Pons (tissue), 1 donor: ENCODE data around the gene PPP1R14B.

Experiments
- DNase-seq: peaks from one replicate; pipeline ENCODE4 v3.0.0-alpha.2; 2016; ENCODE audit warnings: low spot score

The PPP1R14B gene

GRCh38 chr11:64230985-64231365 is 15.8 kb downstream of the PPP1R14B start:
- peak; percentile 30 for DNase-seq

GRCh38 chr11:64230171-64230984 is 16.4 kb downstream of the PPP1R14B start, which contains the start of gene DNAJC4:
TSS of gene DNAJC4 (plus strand) at chr11:64230548. CDS start at chr11:64230855, 307 bp downstream.
- peak; percentile 92 for DNase-seq

- peak; percentile 4 for DNase-seq
Measured at GRCh38 chr11:64229744-64230170, 17.0 kb downstream of the PPP1R14B start.

DNA sequence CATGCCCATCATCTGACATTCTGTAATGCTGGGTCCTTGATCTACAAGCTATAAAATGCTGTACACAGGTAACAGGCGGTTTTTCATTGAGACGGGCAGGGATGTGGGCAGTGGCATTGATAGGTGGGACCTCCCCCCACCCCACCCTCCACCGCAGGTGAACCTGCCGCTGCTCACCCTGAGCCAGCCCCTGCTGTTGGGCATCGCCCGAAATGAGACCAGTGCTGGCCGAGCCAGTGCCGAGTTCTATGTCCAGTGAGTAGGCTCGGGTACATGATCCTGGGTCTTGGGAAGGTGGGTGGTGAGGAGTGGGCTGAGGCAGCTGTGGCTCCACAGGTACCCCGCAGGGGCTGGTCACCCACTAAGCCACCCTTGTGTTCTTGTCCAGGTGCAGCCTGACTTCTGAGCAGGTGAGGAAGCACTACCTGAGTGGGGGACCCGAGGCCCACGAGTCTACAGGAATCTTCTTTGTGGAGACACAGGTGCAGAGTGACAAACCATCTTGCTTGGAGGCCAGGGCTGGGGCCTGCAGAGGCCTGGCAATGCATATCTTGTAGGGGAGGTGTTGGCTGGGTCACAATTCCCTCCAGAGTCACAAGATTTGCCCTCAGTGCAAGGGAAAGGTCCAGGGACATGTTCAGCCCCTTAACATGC is 17.5 kb downstream of the PPP1R14B start:
- DNase-seq = no peak

GRCh38 chr11:64227405-64227956 is 19.3 kb downstream of the PPP1R14B start:
- DNase-seq = no peak

DNA sequence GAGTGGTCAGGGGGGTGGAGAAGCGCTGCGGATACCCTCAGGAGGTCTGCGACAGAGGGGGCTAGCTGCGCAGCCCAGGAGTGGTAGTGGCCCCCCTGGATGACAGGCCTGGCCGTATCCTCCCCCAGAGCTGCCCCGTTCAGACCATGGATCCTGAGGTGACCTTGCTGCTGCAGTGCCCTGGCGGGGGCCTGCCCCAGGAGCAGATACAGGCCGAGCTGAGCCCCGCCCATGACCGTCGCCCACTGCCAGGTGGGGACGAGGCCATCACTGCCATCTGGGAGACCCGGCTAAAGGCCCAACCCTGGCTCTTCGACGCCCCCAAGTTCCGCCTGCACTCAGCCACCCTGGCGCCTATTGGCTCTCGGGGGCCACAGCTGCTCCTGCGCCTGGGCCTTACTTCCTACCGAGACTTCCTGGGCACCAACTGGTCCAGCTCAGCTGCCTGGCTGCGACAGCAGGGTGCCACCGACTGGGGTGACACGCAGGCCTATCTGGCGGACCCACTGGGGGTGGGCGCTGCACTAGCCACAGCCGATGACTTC is 20.2 kb downstream of the PPP1R14B start:
- DNase-seq = no peak

- DNase-seq = peak; percentile 74
Measured at GRCh38 chr11:64225608-64226506, 20.9 kb downstream of the PPP1R14B start, which contains the start of the genes NUDT22 and TRPT1. TSS of gene NUDT22 (plus strand) at chr11:64226274. CDS start at chr11:64226653, 379 bp downstream. TSS of gene TRPT1 (minus strand) at chr11:64226186. CDS start at chr11:64225860, 326 bp downstream.

DNA sequence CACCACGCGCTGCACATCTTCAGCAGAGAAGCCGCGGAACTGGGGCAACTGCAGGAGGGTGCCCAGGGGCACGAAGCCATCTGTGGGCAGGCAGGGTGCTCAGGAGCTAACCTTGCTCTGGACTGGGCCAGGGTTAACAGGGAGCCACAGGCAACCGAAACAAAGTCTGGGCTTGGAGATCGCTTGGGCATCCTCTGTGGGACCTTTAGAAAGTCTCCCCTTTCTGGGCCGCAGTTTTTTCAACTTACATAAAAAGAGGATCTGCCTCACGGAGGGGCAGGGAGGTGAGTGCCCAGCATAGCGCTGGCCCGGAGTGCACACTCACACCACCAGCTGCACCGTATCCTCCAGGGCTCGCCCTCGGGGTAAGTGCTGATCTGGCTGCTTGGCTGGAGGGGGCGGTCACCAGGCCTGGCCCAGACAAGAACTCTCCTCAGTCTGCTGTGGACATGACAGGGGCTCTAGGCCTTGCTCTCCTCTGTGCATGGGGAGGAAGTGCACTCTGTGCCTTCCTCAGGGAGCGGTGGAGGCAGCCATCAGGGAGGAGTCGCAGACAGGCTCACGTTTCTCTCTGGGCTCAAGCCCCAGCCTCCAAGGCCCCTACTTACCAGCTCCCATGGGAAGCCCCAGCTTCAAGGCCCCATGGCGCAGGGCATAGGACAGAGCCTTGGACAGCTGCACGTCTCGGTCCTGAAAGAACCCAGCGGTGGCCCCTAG is 21.7 kb downstream of the PPP1R14B start:
- no peak for DNase-seq

DNA sequence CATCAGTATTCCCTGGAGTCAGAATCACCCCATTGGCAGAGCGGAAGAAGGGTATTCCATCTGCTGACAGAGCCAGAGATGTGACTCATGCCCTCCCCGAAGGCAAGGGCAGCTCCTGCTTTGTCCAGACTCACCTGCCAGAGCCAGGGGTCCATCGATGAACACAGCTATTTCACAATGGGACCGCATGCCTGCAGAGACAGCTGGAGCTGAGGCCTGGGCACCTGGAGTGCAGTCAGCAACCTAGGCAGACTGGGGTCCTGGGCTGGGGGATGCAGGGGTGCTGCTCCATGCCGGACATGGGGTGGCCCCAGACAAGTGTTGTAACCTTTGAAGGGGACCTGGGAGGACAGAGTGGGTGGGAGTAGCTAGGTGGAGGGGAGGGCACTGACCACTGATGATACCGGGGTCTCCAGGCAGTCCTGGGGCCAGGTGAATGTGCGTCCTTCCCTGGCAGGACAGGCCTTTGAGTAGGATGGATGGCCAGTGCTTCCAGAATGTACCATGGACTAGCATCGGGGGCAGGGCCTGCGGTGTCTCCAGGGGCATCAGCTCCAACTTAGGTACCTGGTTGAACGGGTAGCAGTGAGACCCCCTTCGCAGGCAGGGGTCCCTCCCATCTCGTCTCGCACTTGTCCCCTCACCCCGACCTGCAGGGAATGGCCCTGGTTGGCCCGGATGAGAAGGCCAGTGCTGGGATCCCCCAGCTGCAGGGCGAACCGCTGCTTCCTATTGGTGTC is 22.4 kb downstream of the PPP1R14B start:
- DNase-seq = no peak

GRCh38 chr11:64223001-64223651 is 23.6 kb downstream of the PPP1R14B start:
- DNase-seq = no peak

GRCh38 chr11:64222651-64223000 is 24.1 kb downstream of the PPP1R14B start:
- DNase-seq = no peak

- no peak for DNase-seq
Measured at GRCh38 chr11:64220798-64221197, 25.9 kb downstream of the PPP1R14B start.

DNA sequence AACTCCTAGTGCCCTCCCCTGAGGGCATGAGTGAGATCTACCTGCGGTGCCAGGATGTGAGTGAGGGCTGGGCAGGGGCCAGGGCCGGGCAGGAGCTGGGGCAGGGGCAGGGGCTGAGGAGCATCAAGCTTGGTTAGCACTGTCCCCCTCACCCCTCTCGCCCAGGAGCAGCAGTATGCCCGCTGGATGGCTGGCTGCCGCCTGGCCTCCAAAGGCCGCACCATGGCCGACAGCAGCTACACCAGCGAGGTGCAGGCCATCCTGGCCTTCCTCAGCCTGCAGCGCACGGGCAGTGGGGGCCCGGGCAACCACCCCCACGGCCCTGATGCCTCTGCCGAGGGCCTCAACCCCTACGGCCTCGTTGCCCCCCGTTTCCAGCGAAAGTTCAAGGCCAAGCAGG is 26.5 kb downstream of the PPP1R14B start:
- DNase-seq = no peak

DNA sequence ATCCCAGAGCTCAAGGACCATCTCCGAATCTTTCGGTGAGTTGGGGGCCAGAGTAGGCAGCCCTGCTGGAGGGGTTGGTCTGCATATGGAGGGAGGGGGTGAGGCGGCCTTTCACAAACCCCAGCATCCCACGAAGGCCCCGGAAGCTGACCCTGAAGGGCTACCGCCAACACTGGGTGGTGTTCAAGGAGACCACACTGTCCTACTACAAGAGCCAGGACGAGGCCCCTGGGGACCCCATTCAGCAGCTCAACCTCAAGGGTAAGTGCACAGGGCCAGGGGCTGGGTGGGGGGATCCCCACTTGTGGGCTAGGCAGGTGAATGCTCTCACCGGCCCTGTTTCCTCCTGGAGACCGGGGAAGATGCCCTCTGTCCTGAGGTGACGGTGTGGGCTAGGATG is 27.0 kb downstream of the PPP1R14B start:
- DNase-seq = no peak

DNA sequence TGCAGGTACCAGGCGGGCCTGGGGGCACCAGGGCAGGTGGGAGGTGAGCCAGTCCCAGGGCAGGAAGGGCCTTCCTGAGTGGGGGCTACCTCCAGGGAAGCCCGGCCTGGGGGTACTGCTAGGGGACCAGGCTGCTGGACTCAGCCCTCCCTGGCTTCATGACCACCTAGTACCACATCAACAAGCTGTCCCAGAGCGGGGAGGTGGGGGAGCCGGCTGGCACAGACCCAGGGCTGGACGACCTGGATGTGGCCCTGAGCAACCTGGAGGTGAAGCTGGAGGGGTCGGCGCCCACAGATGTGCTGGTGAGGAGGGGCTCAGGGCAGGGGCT is 27.4 kb downstream of the PPP1R14B start:
- no peak for DNase-seq

DNA sequence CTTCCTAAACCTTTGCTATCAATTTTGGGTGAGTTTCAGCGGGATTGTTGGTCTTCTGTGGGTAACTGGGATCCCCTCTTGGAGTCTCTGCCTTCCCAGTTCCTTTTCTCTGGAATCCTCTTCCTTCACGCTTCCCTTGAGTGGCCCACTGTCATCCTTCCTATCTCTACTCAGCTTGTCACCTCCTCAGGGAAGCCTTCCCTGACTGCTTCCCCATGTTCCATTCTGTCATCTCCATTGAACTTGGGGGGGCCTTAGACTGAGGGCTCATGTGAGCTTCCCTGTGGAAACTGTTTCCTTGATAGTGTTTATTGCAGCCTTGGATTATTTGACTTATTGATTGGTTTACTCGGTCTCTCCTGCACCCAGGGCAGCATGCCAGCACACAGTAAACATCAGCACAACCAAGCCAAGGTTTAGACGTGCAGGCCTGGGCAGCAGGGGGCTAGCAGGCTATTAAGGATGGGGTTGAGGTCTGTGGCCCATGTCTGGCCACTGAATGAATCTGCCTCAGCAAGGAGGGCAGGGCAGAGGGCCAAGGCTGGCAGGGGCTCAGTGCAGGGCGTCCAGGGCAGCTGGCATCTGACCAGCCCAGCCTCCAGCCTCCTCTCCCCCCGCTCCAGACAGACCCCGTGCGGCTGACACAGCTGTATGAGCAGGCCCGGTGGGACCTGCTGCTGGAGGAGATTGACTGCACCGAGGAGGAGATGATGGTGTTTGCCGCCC is 28.0 kb downstream of the PPP1R14B start:
- DNase-seq = no peak

- DNase-seq = no peak
Measured at GRCh38 chr11:64216879-64217278, 29.9 kb downstream of the PPP1R14B start.

DNA sequence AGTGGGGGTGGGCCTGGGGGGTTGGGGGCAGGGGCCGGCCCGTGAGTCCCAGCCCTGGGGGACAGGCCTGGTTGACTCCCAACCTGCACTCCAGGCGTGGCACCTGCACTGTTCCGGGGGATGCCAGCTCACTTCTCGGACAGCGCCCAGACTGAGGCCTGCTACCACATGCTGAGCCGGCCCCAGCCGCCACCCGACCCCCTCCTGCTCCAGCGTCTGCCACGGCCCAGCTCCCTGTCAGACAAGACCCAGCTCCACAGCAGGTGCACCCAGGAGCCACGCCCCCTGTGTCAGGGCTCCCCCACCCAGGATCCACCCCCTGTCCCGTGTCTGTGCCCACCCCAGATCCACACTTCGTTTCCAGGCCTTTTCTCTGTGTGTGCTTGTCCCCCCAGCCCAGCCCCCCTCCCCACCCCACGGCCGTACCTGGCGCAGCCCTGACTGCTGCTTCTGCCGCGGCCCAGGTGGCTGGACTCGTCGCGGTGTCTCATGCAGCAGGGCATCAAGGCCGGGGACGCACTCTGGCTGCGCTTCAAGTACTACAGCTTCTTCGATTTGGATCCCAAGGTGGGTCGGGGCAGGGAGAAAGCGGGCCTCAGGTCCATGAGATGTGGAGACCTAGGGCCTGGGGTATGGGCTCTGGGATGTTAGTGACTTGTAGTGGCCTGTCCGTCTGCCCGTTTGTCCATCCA is 35.4 kb downstream of the PPP1R14B start:
- no peak for DNase-seq
